NB4 (cell line): ENCODE results near the gene PCDHA1.

Experiments used
- TF ChIP-seq, protein P1 (sequence below): IDR thresholded peaks from one replicate; pipeline ENCODE4 v1.5.1; 2012; ENCODE audit warnings: low read depth, low read length
- TF ChIP-seq, protein P2 (sequence below): IDR thresholded peaks from 2 replicates; pipeline ENCODE4 v1.6.1; 2011; ENCODE audit warnings: low read depth, low read length

DNA sequence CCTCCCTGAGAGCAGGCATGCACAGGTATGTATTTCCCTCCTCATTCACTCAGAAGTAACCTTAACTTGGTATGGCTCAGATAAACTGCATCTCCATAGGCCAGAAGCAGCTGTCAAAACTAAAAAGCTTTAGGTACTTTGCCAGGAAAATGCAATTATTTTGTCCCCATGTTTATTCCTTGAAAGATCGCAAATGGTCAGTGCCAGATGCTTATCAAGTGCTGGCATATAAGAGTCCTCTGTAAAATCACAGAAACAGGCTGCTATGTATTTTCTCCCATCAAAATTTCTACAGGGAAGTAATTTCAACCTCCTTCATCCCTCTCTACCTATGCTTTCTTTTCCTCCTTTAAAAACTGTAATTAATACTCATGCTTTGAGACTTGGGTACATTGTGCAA is 193.0 kb downstream of the PCDHA1 start:
- TF ChIP-seq, protein P1, sequence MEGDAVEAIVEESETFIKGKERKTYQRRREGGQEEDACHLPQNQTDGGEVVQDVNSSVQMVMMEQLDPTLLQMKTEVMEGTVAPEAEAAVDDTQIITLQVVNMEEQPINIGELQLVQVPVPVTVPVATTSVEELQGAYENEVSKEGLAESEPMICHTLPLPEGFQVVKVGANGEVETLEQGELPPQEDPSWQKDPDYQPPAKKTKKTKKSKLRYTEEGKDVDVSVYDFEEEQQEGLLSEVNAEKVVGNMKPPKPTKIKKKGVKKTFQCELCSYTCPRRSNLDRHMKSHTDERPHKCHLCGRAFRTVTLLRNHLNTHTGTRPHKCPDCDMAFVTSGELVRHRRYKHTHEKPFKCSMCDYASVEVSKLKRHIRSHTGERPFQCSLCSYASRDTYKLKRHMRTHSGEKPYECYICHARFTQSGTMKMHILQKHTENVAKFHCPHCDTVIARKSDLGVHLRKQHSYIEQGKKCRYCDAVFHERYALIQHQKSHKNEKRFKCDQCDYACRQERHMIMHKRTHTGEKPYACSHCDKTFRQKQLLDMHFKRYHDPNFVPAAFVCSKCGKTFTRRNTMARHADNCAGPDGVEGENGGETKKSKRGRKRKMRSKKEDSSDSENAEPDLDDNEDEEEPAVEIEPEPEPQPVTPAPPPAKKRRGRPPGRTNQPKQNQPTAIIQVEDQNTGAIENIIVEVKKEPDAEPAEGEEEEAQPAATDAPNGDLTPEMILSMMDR, result no peak
- TF ChIP-seq, protein P2, sequence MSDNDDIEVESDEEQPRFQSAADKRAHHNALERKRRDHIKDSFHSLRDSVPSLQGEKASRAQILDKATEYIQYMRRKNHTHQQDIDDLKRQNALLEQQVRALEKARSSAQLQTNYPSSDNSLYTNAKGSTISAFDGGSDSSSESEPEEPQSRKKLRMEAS, result no peak
